KG1 (cell line): Measurements from ENCODE around the gene ADCY7.

Experiments used
- DNase-seq: peaks from one replicate; lab custom pipeline; 2025; lab: John Stamatoyannopoulos, UW

Gene ADCY7

GRCh38 chr16:50267651-50268050 lies 1.3 kb downstream of the ADCY7 start:
- no peak for DNase-seq

- no peak for DNase-seq
Measured at GRCh38 chr16:50268352-50268751, 2.0 kb downstream of the ADCY7 start.

- no peak for DNase-seq
Measured at GRCh38 chr16:50269061-50269705, 2.8 kb downstream of the ADCY7 start.

GRCh38 chr16:50269769-50270509 lies 3.6 kb downstream of the ADCY7 start:
- DNase-seq, result no peak

GRCh38 chr16:50270510-50271147 lies 4.3 kb downstream of the ADCY7 start:
- DNase-seq, result no peak

- DNase-seq, result no peak
Measured at GRCh38 chr16:50271148-50272041, 5.0 kb downstream of the ADCY7 start.

- no peak for DNase-seq
Measured at GRCh38 chr16:50272111-50272571, 5.8 kb downstream of the ADCY7 start.

- DNase-seq, result no peak
Measured at GRCh38 chr16:50272687-50273381, 6.5 kb downstream of the ADCY7 start.

- DNase-seq, result no peak
Measured at GRCh38 chr16:50273382-50273690, 7.0 kb downstream of the ADCY7 start.

- peak; percentile 59 for DNase-seq
Measured at GRCh38 chr16:50273888-50274325, 7.6 kb downstream of the ADCY7 start.

GRCh38 chr16:50274326-50275097 lies 8.2 kb downstream of the ADCY7 start:
- no peak for DNase-seq

GRCh38 chr16:50275098-50275415 lies 8.7 kb downstream of the ADCY7 start:
- no peak for DNase-seq

- no peak for DNase-seq
Measured at GRCh38 chr16:50275428-50276325, 9.3 kb downstream of the ADCY7 start.

- DNase-seq, result no peak
Measured at GRCh38 chr16:50276326-50276640, 9.9 kb downstream of the ADCY7 start.

GRCh38 chr16:50276801-50277555 lies 10.6 kb downstream of the ADCY7 start:
- no peak for DNase-seq

- DNase-seq, result no peak
Measured at GRCh38 chr16:50278251-50278650, 11.9 kb downstream of the ADCY7 start.

GRCh38 chr16:50279504-50279865 lies 13.1 kb downstream of the ADCY7 start:
- no peak for DNase-seq

GRCh38 chr16:50280932-50281331 lies 14.6 kb downstream of the ADCY7 start:
- DNase-seq, result no peak

GRCh38 chr16:50281391-50282009 lies 15.1 kb downstream of the ADCY7 start:
- DNase-seq, result no peak
